ENCODE data around the gene EPO.

DNA sequence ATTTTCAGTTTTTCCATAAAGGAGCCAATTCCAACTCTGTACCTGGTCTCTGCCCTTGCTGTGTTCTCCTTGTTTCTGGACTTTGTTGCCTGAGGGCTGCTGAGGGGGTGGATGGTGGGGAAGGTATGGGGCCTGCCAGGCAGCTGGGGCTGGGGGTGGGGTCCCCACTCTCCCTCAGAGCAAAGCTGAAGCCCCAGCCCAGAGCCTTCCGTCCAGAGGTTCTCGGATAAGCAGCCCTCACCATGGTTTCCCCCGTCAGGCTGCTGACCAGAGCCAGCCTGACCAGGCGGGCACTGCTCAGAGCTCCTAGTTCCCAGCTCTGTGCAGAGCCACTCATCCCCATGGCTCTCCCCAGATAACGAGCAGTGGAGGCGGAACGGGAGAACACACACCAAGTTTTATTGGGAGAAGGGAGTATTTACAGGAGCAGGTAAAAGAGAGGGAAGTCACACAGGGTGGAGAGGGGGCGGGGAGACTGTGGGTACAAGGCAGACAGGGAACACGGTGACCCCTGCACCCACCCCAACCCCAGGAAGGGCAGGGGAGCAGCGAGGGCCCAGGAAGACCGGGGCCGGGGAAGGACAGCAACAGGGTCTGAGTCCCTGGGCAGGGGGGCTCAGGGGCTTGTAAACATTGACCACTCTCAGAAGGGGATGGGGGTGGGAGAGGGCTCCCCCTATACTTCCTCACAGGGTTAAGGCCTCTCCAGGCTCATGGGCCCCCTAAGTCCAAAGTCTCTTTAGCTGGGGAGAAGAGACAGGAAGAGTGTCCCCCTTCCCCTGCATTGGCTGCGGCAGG, 40.9 kb upstream of the EPO start:
- TF ChIP-seq, protein P1, sequence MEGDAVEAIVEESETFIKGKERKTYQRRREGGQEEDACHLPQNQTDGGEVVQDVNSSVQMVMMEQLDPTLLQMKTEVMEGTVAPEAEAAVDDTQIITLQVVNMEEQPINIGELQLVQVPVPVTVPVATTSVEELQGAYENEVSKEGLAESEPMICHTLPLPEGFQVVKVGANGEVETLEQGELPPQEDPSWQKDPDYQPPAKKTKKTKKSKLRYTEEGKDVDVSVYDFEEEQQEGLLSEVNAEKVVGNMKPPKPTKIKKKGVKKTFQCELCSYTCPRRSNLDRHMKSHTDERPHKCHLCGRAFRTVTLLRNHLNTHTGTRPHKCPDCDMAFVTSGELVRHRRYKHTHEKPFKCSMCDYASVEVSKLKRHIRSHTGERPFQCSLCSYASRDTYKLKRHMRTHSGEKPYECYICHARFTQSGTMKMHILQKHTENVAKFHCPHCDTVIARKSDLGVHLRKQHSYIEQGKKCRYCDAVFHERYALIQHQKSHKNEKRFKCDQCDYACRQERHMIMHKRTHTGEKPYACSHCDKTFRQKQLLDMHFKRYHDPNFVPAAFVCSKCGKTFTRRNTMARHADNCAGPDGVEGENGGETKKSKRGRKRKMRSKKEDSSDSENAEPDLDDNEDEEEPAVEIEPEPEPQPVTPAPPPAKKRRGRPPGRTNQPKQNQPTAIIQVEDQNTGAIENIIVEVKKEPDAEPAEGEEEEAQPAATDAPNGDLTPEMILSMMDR (IDR thresholded peaks at IDR 0.05) = no peak
- TF ChIP-seq SMC3 (IDR thresholded peaks at IDR 0.05) = no peak
- TF ChIP-seq, protein P2, sequence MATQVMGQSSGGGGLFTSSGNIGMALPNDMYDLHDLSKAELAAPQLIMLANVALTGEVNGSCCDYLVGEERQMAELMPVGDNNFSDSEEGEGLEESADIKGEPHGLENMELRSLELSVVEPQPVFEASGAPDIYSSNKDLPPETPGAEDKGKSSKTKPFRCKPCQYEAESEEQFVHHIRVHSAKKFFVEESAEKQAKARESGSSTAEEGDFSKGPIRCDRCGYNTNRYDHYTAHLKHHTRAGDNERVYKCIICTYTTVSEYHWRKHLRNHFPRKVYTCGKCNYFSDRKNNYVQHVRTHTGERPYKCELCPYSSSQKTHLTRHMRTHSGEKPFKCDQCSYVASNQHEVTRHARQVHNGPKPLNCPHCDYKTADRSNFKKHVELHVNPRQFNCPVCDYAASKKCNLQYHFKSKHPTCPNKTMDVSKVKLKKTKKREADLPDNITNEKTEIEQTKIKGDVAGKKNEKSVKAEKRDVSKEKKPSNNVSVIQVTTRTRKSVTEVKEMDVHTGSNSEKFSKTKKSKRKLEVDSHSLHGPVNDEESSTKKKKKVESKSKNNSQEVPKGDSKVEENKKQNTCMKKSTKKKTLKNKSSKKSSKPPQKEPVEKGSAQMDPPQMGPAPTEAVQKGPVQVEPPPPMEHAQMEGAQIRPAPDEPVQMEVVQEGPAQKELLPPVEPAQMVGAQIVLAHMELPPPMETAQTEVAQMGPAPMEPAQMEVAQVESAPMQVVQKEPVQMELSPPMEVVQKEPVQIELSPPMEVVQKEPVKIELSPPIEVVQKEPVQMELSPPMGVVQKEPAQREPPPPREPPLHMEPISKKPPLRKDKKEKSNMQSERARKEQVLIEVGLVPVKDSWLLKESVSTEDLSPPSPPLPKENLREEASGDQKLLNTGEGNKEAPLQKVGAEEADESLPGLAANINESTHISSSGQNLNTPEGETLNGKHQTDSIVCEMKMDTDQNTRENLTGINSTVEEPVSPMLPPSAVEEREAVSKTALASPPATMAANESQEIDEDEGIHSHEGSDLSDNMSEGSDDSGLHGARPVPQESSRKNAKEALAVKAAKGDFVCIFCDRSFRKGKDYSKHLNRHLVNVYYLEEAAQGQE (IDR thresholded peaks at IDR 0.05) = no peak
- TF ChIP-seq EP300 (IDR thresholded peaks at IDR 0.05) = no peak
- no peak for TF ChIP-seq FOSB (CRISPR knock-in tag; IDR thresholded peaks at IDR 0.05)
- TF ChIP-seq ESRRA (IDR thresholded peaks at IDR 0.05; ENCODE audit: borderline replicate concordance, low read length) = no peak
- TF ChIP-seq SREBF2 (IDR thresholded peaks at IDR 0.05) = no peak
- no peak for TF ChIP-seq HDAC2 (IDR thresholded peaks at IDR 0.05)
- no peak for TF ChIP-seq JUNB (IDR thresholded peaks at IDR 0.05)

Measured in A549 (cell line).